PC-3 (cell line): ENCODE results near the gene HERC2. TPM values are rescaled to one million over a fixed set of nuclear protein-coding genes. Genes with fewer than 3 reads are reported as not detected.

ENCODE experiments used
- ATAC-seq: fragments of 200-7000 bp; cut with Tn5 transposase; 2 replicates; pipeline ENCODE4 v1.9.1; 2020; ENCODE audit warnings: mild to moderate bottlenecking, moderate library complexity
- BruUV-seq: library from RNA; stranded (reverse); fragments of 400-500 nt; replicated peaks from 2 replicates; lab custom pipeline; 2021; lab: Mats Ljungman, UMichigan
- CTCF ChIA-PET: fragments of 300-600 bp; sonication (Branson Sonifier 250); formaldehyde crosslinking; loops from one replicate; lab custom pipeline; 2022; ENCODE audit warnings: antibody characterized with exemption; lab: Charles Lee
- POLR2A ChIA-PET: fragments of 300-600 bp; sonication (Branson Sonifier 250); formaldehyde crosslinking; loops from one replicate; lab custom pipeline; 2022; ENCODE audit warnings: antibody characterized with exemption; ENCODE audit not compliant: unreplicated experiment; lab: Charles Lee
- DNase-seq: peaks from one replicate; pipeline ENCODE4 v3.0.0-alpha.2; 2015
- H2AFZ ChIP-seq: fragments of 300-600 bp; sonication (generic); 2 replicates; pipeline ENCODE4 v1.6.0; 2016; ENCODE audit warnings: antibody characterized with exemption, low read length
- H3F3A ChIP-seq: fragments of 300-600 bp; sonication (generic); one replicate; pipeline ENCODE4 v1.6.0; 2017; ENCODE audit warnings: antibody characterized with exemption, low read length, control low read depth, mild to moderate bottlenecking; ENCODE audit not compliant: unreplicated experiment
- H3K27ac ChIP-seq: fragments of 300-600 bp; sonication (generic); 2 replicates; pipeline ENCODE4 v1.5.1; 2016; ENCODE audit warnings: mild to moderate bottlenecking, low read length
- H3K27me3 ChIP-seq: fragments of 300-600 bp; sonication (generic); 2 replicates; pipeline ENCODE4 v1.6.1; 2016; ENCODE audit warnings: low read length, mixed read lengths
- H3K36me3 ChIP-seq: fragments of 300-600 bp; sonication (generic); 2 replicates; pipeline ENCODE4 v1.6.1; 2016; ENCODE audit warnings: low read depth, mixed run types, low read length, mixed read lengths
- H3K4me1 ChIP-seq: fragments of 300-600 bp; sonication (generic); 2 replicates; pipeline ENCODE4 v1.5.1; 2016; ENCODE audit warnings: low read length; ENCODE audit not compliant: insufficient read depth
- H3K4me2 ChIP-seq: fragments of 300-600 bp; sonication (generic); 2 replicates; pipeline ENCODE4 v1.6.0; 2016; ENCODE audit warnings: low read length
- H3K4me3 ChIP-seq: fragments of 300-600 bp; sonication (generic); 2 replicates; pipeline ENCODE4 v1.5.1; 2016; ENCODE audit warnings: mild to moderate bottlenecking, low read length, mixed read lengths
- H3K79me2 ChIP-seq: fragments of 300-600 bp; sonication (generic); 2 replicates; pipeline ENCODE4 v1.6.1; 2017; ENCODE audit warnings: low read length, mixed read lengths
- H3K9ac ChIP-seq: fragments of 300-600 bp; sonication (generic); 2 replicates; pipeline ENCODE4 v1.6.0; 2016; ENCODE audit warnings: mild to moderate bottlenecking, low read length
- H3K9me2 ChIP-seq: fragments of 300-600 bp; sonication (generic); replicated peaks from 2 replicates; pipeline ENCODE4 v1.6.1; 2016; ENCODE audit warnings: mixed run types, low read length, mixed read lengths
- H3K9me3 ChIP-seq: fragments of 300-600 bp; sonication (generic); 2 replicates; pipeline ENCODE4 v1.6.1; 2016; ENCODE audit warnings: low read length, mixed read lengths
- H4K20me1 ChIP-seq: fragments of 300-600 bp; sonication (generic); 2 replicates; pipeline ENCODE4 v1.6.1; 2016; ENCODE audit warnings: low read length, mixed read lengths
- CTCF ChIP-seq: fragments of 300-600 bp; sonication (generic); conservative IDR thresholded peaks from 2 replicates; pipeline ENCODE4 v1.5.1; 2017; ENCODE audit warnings: antibody characterized with exemption, low read depth, mild to moderate bottlenecking, low read length
- EZH2 ChIP-seq: fragments of 300-600 bp; sonication (generic); IDR thresholded peaks from one replicate; pipeline ENCODE4 v1.6.1; 2017; ENCODE audit warnings: antibody characterized with exemption, mild to moderate bottlenecking, low read length; ENCODE audit not compliant: unreplicated experiment
- EZH2phosphoT487 ChIP-seq: fragments of 300-600 bp; sonication (generic); IDR thresholded peaks from 2 replicates; pipeline ENCODE4 v1.6.1; 2018; ENCODE audit warnings: mild to moderate bottlenecking, antibody characterized with exemption, low read length, borderline replicate concordance
- intact Hi-C: fragments of 100-400 bp; cut with micrococcal nuclease; formaldehyde crosslinking; loops from 2 replicates; pipeline ENCODE4 v1.9.0; 2023
- total RNA-seq: library from RNA; depleted of rRNA; stranded (reverse); fragments of >200 nt; gene quantifications from 2 replicates; pipeline ENCODE4 v1.2.3, GENCODE V29; 2014

Gene HERC2
- total RNA-seq, 1 experiment from 2014 or later, result 45.9 TPM

DNA sequence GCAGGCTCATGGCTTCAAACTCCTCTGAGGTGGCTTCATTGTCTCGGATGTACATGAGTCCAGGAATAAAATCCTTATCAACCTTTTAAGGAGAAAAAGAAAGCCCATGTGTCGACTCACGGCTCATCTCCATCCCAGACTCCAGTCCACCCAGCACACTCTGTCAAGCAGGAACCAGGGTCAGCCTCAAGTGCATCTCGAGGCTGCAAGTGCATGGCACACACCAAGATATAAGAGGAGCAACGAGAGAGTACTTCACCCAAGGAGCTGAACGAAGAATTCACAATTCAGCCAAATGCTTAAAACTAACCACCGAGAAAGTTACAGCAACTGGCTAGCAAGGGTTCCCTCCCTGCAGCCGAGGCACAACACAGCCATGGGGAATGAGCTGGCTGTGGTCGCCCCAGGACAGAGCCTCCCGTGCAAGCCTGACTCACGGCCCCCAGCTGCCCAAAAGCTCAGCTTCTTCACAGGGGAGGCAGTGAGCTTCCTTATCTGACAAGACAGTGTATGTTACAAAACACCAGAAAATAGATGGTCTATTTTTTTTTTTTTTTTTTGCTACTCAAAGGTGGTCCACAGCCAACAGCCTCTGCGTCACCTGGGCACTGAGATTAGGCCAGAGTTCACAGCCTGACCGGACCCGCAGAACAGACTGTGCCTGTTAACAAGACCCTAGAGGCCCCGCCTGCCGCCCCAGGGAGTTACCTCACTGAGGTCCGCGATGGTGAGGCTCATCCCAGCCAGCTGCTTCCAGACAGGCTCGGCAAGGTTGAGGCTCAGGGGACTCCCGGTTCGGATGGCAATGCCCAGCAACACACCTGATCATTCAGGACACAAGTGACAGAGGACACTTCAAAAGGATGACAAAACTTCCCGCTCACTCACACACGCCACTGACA, 207.0 kb downstream of the HERC2 start:
- Histone ChIP-seq H2AFZ (no peak overlapping the region), H3K4me1 (no peaks in the 10 kb centered on the region), H4K20me1 (no peaks in the 10 kb centered on the region), H3K27ac (no peak overlapping the region), H3K9me3 (no peaks in the 10 kb centered on the region), H3F3A (no peaks in the 10 kb centered on the region), H3K9me2 (no peaks in the 10 kb centered on the region), H3K4me3 (no peak overlapping the region), H3K4me2 (no peak overlapping the region), H3K36me3 (peaks cover 14% of the 10 kb centered on the region; the same call in 1 of the 2 replicates), H3K79me2 (no peaks in the 10 kb centered on the region), H3K27me3 (no peaks in the 10 kb centered on the region), H3K9ac (no peak overlapping the region)
- DNase-seq (no peak), ATAC-seq (no peak)
- CTCF ChIA-PET, result no interaction called here
- intact Hi-C loops, result no loop called here
- no TSS peak for BruUV-seq
- POLR2A ChIA-PET, result no interaction called here
- TF ChIP-seq EZH2 (no peak), CTCF (no peak), EZH2phosphoT487 (no peak)

DNA sequence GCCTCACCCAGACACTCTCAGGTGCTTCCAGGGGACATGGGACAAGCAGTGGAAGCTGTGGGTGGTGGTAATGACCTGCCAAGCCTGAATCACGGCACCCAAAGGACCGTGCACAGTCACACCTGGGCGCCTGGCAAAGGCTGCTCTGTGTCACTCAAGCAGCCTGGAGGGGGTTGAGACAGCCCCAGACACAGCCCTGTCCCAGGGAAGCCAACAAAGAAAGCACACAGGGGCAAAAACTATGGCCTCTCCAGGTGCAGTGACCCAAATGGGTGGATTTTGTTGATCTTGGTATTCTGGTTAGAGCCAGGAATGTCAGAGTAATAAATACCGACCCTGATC, 207.9 kb downstream of the HERC2 start:
- Histone ChIP-seq H3K27ac (no peak overlapping the region), H3K9me3 (no peaks in the 10 kb centered on the region), H3K9ac (no peak overlapping the region), H3K4me2 (no peak overlapping the region), H4K20me1 (no peaks in the 10 kb centered on the region), H2AFZ (no peak overlapping the region), H3K36me3 (peaks cover 14% of the 10 kb centered on the region; the same call in 1 of the 2 replicates), H3K9me2 (no peaks in the 10 kb centered on the region), H3K4me1 (no peaks in the 10 kb centered on the region), H3K27me3 (no peaks in the 10 kb centered on the region), H3K79me2 (no peaks in the 10 kb centered on the region), H3K4me3 (no peak overlapping the region), H3F3A (no peaks in the 10 kb centered on the region)
- CTCF ChIA-PET, result no interaction called here
- DNase-seq (no peak), ATAC-seq (no peak)
- TF ChIP-seq EZH2 (no peak), CTCF (no peak), EZH2phosphoT487 (no peak)
- POLR2A ChIA-PET, result no interaction called here
- BruUV-seq, result no TSS peak
- intact Hi-C loops, result no loop called here
